ENCODE results near the gene RABGAP1L.
"Not testable (repeated sequence)": the region's sequence is repeated elsewhere in the genome, so short reads cannot be mapped to it uniquely, and the experiment has no call there.

DNA sequence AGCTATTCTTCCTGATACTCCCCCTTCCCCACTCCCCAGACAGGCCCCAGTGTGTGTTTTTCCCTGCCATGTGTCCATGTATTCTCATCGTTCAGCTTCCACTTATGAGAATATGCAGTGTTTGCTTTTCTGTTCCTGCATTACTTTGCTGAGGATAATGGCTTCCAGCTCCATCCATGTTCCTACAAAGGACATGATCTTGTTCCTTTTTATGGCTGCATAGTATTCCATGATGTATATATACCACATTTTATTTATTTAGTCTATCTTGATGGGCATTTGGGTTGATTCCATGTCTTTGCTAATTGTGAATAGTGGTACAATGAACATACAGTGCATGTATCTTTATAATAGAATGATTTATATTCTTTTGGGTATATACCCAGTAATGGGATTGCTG lies 181.1 kb downstream of the RABGAP1L start:
- TF ChIP-seq POLR2A (IDR thresholded peaks at IDR 0.05) = not testable (repeated sequence)
- TF ChIP-seq, protein P1, sequence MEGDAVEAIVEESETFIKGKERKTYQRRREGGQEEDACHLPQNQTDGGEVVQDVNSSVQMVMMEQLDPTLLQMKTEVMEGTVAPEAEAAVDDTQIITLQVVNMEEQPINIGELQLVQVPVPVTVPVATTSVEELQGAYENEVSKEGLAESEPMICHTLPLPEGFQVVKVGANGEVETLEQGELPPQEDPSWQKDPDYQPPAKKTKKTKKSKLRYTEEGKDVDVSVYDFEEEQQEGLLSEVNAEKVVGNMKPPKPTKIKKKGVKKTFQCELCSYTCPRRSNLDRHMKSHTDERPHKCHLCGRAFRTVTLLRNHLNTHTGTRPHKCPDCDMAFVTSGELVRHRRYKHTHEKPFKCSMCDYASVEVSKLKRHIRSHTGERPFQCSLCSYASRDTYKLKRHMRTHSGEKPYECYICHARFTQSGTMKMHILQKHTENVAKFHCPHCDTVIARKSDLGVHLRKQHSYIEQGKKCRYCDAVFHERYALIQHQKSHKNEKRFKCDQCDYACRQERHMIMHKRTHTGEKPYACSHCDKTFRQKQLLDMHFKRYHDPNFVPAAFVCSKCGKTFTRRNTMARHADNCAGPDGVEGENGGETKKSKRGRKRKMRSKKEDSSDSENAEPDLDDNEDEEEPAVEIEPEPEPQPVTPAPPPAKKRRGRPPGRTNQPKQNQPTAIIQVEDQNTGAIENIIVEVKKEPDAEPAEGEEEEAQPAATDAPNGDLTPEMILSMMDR (IDR thresholded peaks at IDR 0.05) = not testable (repeated sequence)

Data from lower leg skin (tissue), 3 donors.